ENCODE data around the gene EML4.

Gene EML4

GRCh38 chr2:42230891-42231290 lies 61.7 kb downstream of the EML4 start:
- 94% methylated on average over 3 of the region's 3 CpGs for WGBS (ENCODE audit: insufficient coverage)
- DNase-seq = no peak
- Histone ChIP-seq H3K27me3 (replicated peaks in 2 of 5; ENCODE audit: control insufficient read depth in 4 of 5, insufficient read depth in 5 of 5, low read length in 4 of 5) (no peaks in the 10 kb centered on the region), H3K9me3 (ENCODE audit: control extremely low read depth in 1 of 5, control insufficient read depth in 4 of 5, insufficient read depth in 2 of 5, low read depth in 1 of 5, low read length in 4 of 5) (no peaks in the 10 kb centered on the region), H3K27ac (ENCODE audit: insufficient read depth in 1 of 2, low read depth in 1 of 2, low read length in 2 of 2, poor library complexity in 1 of 2, severe bottlenecking in 2 of 2) (no peak overlapping the region), H3K36me3 (ENCODE audit: control insufficient read depth in 4 of 4, insufficient read depth in 4 of 4, low read length in 3 of 4) (no peaks in the 10 kb centered on the region), H3K4me1 (ENCODE audit: control extremely low read depth in 1 of 4, control insufficient read depth in 4 of 4, insufficient read depth in 4 of 4, low read length in 3 of 4) (no peaks in the 10 kb centered on the region), H3K4me3 (ENCODE audit: control insufficient read depth in 1 of 7, extremely low read depth in 1 of 7, insufficient read depth in 4 of 7, low read depth in 2 of 7, low read length in 6 of 7) (no peak overlapping the region)
- ChIA-PET POLR2A (no interaction called here), CTCF (interaction anchor here (1.2 kb wide), 1 partner anchor 14 kb away, joined by 3 read pairs; no protein-coding TSS in a partner anchor)

- no peaks in the 10 kb centered on the region for H3K9me3 ChIP-seq (ENCODE audit: control extremely low read depth in 1 of 5, control insufficient read depth in 4 of 5, insufficient read depth in 2 of 5, low read depth in 1 of 5, low read length in 4 of 5)
- H3K4me3 ChIP-seq (ENCODE audit: control insufficient read depth in 1 of 7, extremely low read depth in 1 of 7, insufficient read depth in 4 of 7, low read depth in 2 of 7, low read length in 6 of 7) = no peak overlapping the region
- no peaks in the 10 kb centered on the region for H3K4me1 ChIP-seq (ENCODE audit: control extremely low read depth in 1 of 4, control insufficient read depth in 4 of 4, insufficient read depth in 4 of 4, low read length in 3 of 4)
- H3K27ac ChIP-seq (ENCODE audit: insufficient read depth in 1 of 2, low read depth in 1 of 2, low read length in 2 of 2, poor library complexity in 1 of 2, severe bottlenecking in 2 of 2) = no peak overlapping the region
- DNase-seq = no peak
- no peaks in the 10 kb centered on the region for H3K27me3 ChIP-seq (replicated peaks in 2 of 5; ENCODE audit: control insufficient read depth in 4 of 5, insufficient read depth in 5 of 5, low read length in 4 of 5)
- CTCF ChIA-PET = no interaction called here
- no CpG with 5 or more reads among the region's 1 CpG for WGBS (ENCODE audit: insufficient coverage)
- no peaks in the 10 kb centered on the region for H3K36me3 ChIP-seq (ENCODE audit: control insufficient read depth in 4 of 4, insufficient read depth in 4 of 4, low read length in 3 of 4)
- POLR2A ChIA-PET = no interaction called here
Measured at GRCh38 chr2:42232024-42232423, 62.9 kb downstream of the EML4 start.

- ChIA-PET POLR2A (interaction anchor here (1.1 kb wide), 1 partner anchor 13 kb away, joined by 5 read pairs; no protein-coding TSS in a partner anchor), CTCF (interaction anchor here (0.7 to 1.6 kb wide), 2 partner anchors 39 to 138 kb away, joined by 3 to 6 read pairs; no protein-coding TSS in a partner anchor)
- H3K4me1 ChIP-seq (ENCODE audit: control extremely low read depth in 1 of 4, control insufficient read depth in 4 of 4, insufficient read depth in 4 of 4, low read length in 3 of 4) = no peaks in the 10 kb centered on the region
- DNase-seq = no peak
- no peaks in the 10 kb centered on the region for H3K36me3 ChIP-seq (ENCODE audit: control insufficient read depth in 4 of 4, insufficient read depth in 4 of 4, low read length in 3 of 4)
- no peaks in the 10 kb centered on the region for H3K27me3 ChIP-seq (replicated peaks in 2 of 5; ENCODE audit: control insufficient read depth in 4 of 5, insufficient read depth in 5 of 5, low read length in 4 of 5)
- H3K27ac ChIP-seq (ENCODE audit: insufficient read depth in 1 of 2, low read depth in 1 of 2, low read length in 2 of 2, poor library complexity in 1 of 2, severe bottlenecking in 2 of 2) = no peak overlapping the region
- H3K9me3 ChIP-seq (ENCODE audit: control extremely low read depth in 1 of 5, control insufficient read depth in 4 of 5, insufficient read depth in 2 of 5, low read depth in 1 of 5, low read length in 4 of 5) = no peaks in the 10 kb centered on the region
- WGBS (ENCODE audit: insufficient coverage) = 100% methylated on average over 4 of the region's 5 CpGs
- H3K4me3 ChIP-seq (ENCODE audit: control insufficient read depth in 1 of 7, extremely low read depth in 1 of 7, insufficient read depth in 4 of 7, low read depth in 2 of 7, low read length in 6 of 7) = no peak overlapping the region
Measured at GRCh38 chr2:42233976-42234441, 64.9 kb downstream of the EML4 start.

- no peaks in the 10 kb centered on the region for H3K9me3 ChIP-seq (ENCODE audit: control extremely low read depth in 1 of 5, control insufficient read depth in 4 of 5, insufficient read depth in 2 of 5, low read depth in 1 of 5, low read length in 4 of 5)
- ChIA-PET CTCF (no interaction called here), POLR2A (no interaction called here)
- no peak for DNase-seq
- H3K4me1 ChIP-seq (ENCODE audit: control extremely low read depth in 1 of 4, control insufficient read depth in 4 of 4, insufficient read depth in 4 of 4, low read length in 3 of 4) = peaks cover 0 to 4% (median 2%) of the 10 kb centered on the region in 4 experiments
- no peaks in the 10 kb centered on the region for H3K36me3 ChIP-seq (ENCODE audit: control insufficient read depth in 4 of 4, insufficient read depth in 4 of 4, low read length in 3 of 4)
- no peaks in the 10 kb centered on the region for H3K27me3 ChIP-seq (replicated peaks in 2 of 5; ENCODE audit: control insufficient read depth in 4 of 5, insufficient read depth in 5 of 5, low read length in 4 of 5)
- WGBS (ENCODE audit: insufficient coverage) = no CpG with 5 or more reads among the region's 2 CpGs
- no peak overlapping the region for H3K27ac ChIP-seq (ENCODE audit: insufficient read depth in 1 of 2, low read depth in 1 of 2, low read length in 2 of 2, poor library complexity in 1 of 2, severe bottlenecking in 2 of 2)
- no peak overlapping the region for H3K4me3 ChIP-seq (ENCODE audit: control insufficient read depth in 1 of 7, extremely low read depth in 1 of 7, insufficient read depth in 4 of 7, low read depth in 2 of 7, low read length in 6 of 7)
Measured at GRCh38 chr2:42236911-42237310, 67.8 kb downstream of the EML4 start.

- Histone ChIP-seq H3K27ac (ENCODE audit: insufficient read depth in 1 of 2, low read depth in 1 of 2, low read length in 2 of 2, poor library complexity in 1 of 2, severe bottlenecking in 2 of 2) (no peak overlapping the region), H3K36me3 (ENCODE audit: control insufficient read depth in 4 of 4, insufficient read depth in 4 of 4, low read length in 3 of 4) (no peaks in the 10 kb centered on the region), H3K4me1 (ENCODE audit: control extremely low read depth in 1 of 4, control insufficient read depth in 4 of 4, insufficient read depth in 4 of 4, low read length in 3 of 4) (peaks cover 0 to 10% (median 4%) of the 10 kb centered on the region in 4 experiments), H3K27me3 (replicated peaks in 2 of 5; ENCODE audit: control insufficient read depth in 4 of 5, insufficient read depth in 5 of 5, low read length in 4 of 5) (no peaks in the 10 kb centered on the region), H3K9me3 (ENCODE audit: control extremely low read depth in 1 of 5, control insufficient read depth in 4 of 5, insufficient read depth in 2 of 5, low read depth in 1 of 5, low read length in 4 of 5) (no peaks in the 10 kb centered on the region), H3K4me3 (ENCODE audit: control insufficient read depth in 1 of 7, extremely low read depth in 1 of 7, insufficient read depth in 4 of 7, low read depth in 2 of 7, low read length in 6 of 7) (no peak overlapping the region)
- CTCF ChIA-PET = interaction anchor here (0.6 to 1.8 kb wide), 7 partner anchors 10 to 143 kb away, joined by 3 to 8 read pairs (median 3); no protein-coding TSS in a partner anchor
- DNase-seq = peak; percentile 19 to 37 (median 34)
- 97% methylated on average over 3 of the region's 7 CpGs for WGBS (ENCODE audit: insufficient coverage)
- POLR2A ChIA-PET = no interaction called here
Measured at GRCh38 chr2:42238644-42239288, 69.6 kb downstream of the EML4 start.

GRCh38 chr2:42239289-42239661 lies 70.1 kb downstream of the EML4 start:
- Histone ChIP-seq H3K4me3 (ENCODE audit: control insufficient read depth in 1 of 7, extremely low read depth in 1 of 7, insufficient read depth in 4 of 7, low read depth in 2 of 7, low read length in 6 of 7) (no peak overlapping the region), H3K36me3 (ENCODE audit: control insufficient read depth in 4 of 4, insufficient read depth in 4 of 4, low read length in 3 of 4) (no peaks in the 10 kb centered on the region), H3K9me3 (ENCODE audit: control extremely low read depth in 1 of 5, control insufficient read depth in 4 of 5, insufficient read depth in 2 of 5, low read depth in 1 of 5, low read length in 4 of 5) (no peaks in the 10 kb centered on the region), H3K27me3 (replicated peaks in 2 of 5; ENCODE audit: control insufficient read depth in 4 of 5, insufficient read depth in 5 of 5, low read length in 4 of 5) (no peaks in the 10 kb centered on the region), H3K4me1 (ENCODE audit: control extremely low read depth in 1 of 4, control insufficient read depth in 4 of 4, insufficient read depth in 4 of 4, low read length in 3 of 4) (peaks cover 0 to 10% (median 4%) of the 10 kb centered on the region in 4 experiments), H3K27ac (ENCODE audit: insufficient read depth in 1 of 2, low read depth in 1 of 2, low read length in 2 of 2, poor library complexity in 1 of 2, severe bottlenecking in 2 of 2) (no peak overlapping the region)
- WGBS (ENCODE audit: insufficient coverage) = no CpG with 5 or more reads among the region's 3 CpGs
- DNase-seq = no peak
- POLR2A ChIA-PET = interaction anchor here (0.7 kb wide), 1 partner anchor 10 kb away, joined by 5 read pairs; no protein-coding TSS in a partner anchor
- CTCF ChIA-PET = interaction anchor here (0.6 to 1.8 kb wide), 5 partner anchors 10 to 123 kb away, joined by 3 to 8 read pairs (median 3); no protein-coding TSS in a partner anchor

GRCh38 chr2:42239811-42240210 lies 70.7 kb downstream of the EML4 start:
- peaks cover 0 to 10% (median 4%) of the 10 kb centered on the region in 4 experiments for H3K4me1 ChIP-seq (ENCODE audit: control extremely low read depth in 1 of 4, control insufficient read depth in 4 of 4, insufficient read depth in 4 of 4, low read length in 3 of 4)
- H3K27ac ChIP-seq (ENCODE audit: insufficient read depth in 1 of 2, low read depth in 1 of 2, low read length in 2 of 2, poor library complexity in 1 of 2, severe bottlenecking in 2 of 2) = no peak overlapping the region
- H3K4me3 ChIP-seq (ENCODE audit: control insufficient read depth in 1 of 7, extremely low read depth in 1 of 7, insufficient read depth in 4 of 7, low read depth in 2 of 7, low read length in 6 of 7) = no peak overlapping the region
- DNase-seq = no peak
- H3K36me3 ChIP-seq (ENCODE audit: control insufficient read depth in 4 of 4, insufficient read depth in 4 of 4, low read length in 3 of 4) = no peaks in the 10 kb centered on the region
- ChIA-PET CTCF (interaction anchor here (0.6 to 1.8 kb wide), 6 partner anchors 10 to 123 kb away, joined by 3 to 8 read pairs (median 3); no protein-coding TSS in a partner anchor), POLR2A (interaction anchor here (0.7 kb wide), 1 partner anchor 10 kb away, joined by 5 read pairs; no protein-coding TSS in a partner anchor)
- H3K9me3 ChIP-seq (ENCODE audit: control extremely low read depth in 1 of 5, control insufficient read depth in 4 of 5, insufficient read depth in 2 of 5, low read depth in 1 of 5, low read length in 4 of 5) = no peaks in the 10 kb centered on the region
- no peaks in the 10 kb centered on the region for H3K27me3 ChIP-seq (replicated peaks in 2 of 5; ENCODE audit: control insufficient read depth in 4 of 5, insufficient read depth in 5 of 5, low read length in 4 of 5)
- 70% methylated on average over 1 of the region's 1 CpG for WGBS (ENCODE audit: insufficient coverage)
